Measurements from ENCODE around the gene ROR2. TPM values are rescaled to one million over a fixed set of nuclear protein-coding genes. Genes with fewer than 3 reads are reported as not detected.

ROR2 gene
- total RNA-seq, 8 experiments from 2014 or later: 0.32 to 26.3 (median 7.4) TPM

GRCh38 chr9:91905237-91905650 is 44.8 kb downstream of the ROR2 start:
- in situ Hi-C loops (cut with MboI; ENCODE audit: low pct_unique_long_range_greater_than_20kb in 2 of 9, low sequenced_read_pairs in 9 of 9, unreplicated experiment in 9 of 9): loop anchor here in 1 of 9 experiments (25.0 kb wide), 1 partner anchor 107 kb away; no protein-coding TSS in a partner anchor
- peaks cover 15 to 19% of the 10 kb centered on the region in 2 donors for H3K4me1 ChIP-seq (replicated peaks in 1 of 2)
- no peak overlapping the region for H3K27ac ChIP-seq
- WGBS, 10 experiments: 80 to 100% (median 80%) methylated on average over 1 of the region's 1 CpG; no CpG with 5 or more reads in 7 of the 10 experiments
- H3K4me3 ChIP-seq: no peak overlapping the region
- ATAC-seq (replicated peaks in 6 of 8): no peak

GRCh38 chr9:91904588-91905236 is 45.3 kb downstream of the ROR2 start:
- Histone ChIP-seq H3K27ac (no peak overlapping the region), H3K4me1 (replicated peaks in 1 of 2) (peaks cover 19 to 24% of the 10 kb centered on the region in 2 donors), H3K4me3 (no peak overlapping the region)
- 88 to 100% (median 97%) methylated on average over 2 to 6 of the region's 10 CpGs; no CpG with 5 or more reads in 5 of the 10 experiments for WGBS, 10 experiments
- in situ Hi-C loops (cut with MboI; ENCODE audit: low pct_unique_long_range_greater_than_20kb in 2 of 9, low sequenced_read_pairs in 9 of 9, unreplicated experiment in 9 of 9): loop anchor here in 1 of 9 experiments (25.0 kb wide), 1 partner anchor 108 kb away; no protein-coding TSS in a partner anchor
- no peak for ATAC-seq (replicated peaks in 6 of 8)

- no peak for ATAC-seq (replicated peaks in 6 of 8)
- Histone ChIP-seq H3K27ac (no peak overlapping the region), H3K4me1 (replicated peaks in 1 of 2) (peaks cover 33 to 38% of the 10 kb centered on the region in 2 donors), H3K4me3 (no peak overlapping the region)
- WGBS, 10 experiments: 38 to 100% (median 59%) methylated on average over 1 to 11 of the region's 12 CpGs; no CpG with 5 or more reads in 1 of the 10 experiments
- in situ Hi-C loops (cut with MboI; ENCODE audit: low pct_unique_long_range_greater_than_20kb in 2 of 9, low sequenced_read_pairs in 9 of 9, unreplicated experiment in 9 of 9): loop anchor here in 1 of 9 experiments (25.0 kb wide), 1 partner anchor 109 kb away; no protein-coding TSS in a partner anchor
Measured at GRCh38 chr9:91903126-91903911, 46.7 kb downstream of the ROR2 start.

DNA sequence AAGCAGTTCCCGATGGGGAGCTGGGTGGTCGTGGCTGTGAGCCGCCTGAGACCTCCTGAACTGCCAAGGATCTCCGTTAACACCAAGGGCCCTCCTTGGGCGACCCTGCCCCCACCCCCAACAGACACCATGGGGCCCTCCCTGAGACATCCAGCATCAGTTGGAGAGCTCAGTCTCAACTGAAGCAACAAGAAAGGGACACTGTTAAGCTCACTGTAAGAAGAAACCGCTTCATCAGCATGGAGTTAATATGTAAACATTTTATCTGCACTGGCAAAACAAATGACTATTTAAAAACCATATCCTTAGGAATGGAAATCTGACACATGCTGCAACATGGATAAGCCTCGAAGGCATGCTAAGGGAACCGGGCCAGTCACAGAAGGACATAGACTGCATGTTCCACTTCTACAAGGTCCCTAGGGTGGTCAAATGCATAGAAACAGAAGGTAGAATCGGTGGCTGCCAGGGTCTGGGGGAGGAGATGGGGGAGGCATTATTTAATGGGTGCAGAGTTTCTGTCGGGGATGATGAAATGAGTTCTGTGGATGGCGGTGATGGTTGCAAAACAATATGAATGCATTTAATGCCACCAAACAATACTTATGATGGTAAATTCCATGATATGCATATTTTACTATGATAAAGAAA is 47.4 kb downstream of the ROR2 start:
- H3K4me3 ChIP-seq: no peak overlapping the region
- WGBS, 10 experiments: 20 to 75% (median 59%) methylated on average over 2 to 7 of the region's 11 CpGs; no CpG with 5 or more reads in 1 of the 10 experiments
- no peak overlapping the region for H3K27ac ChIP-seq
- ATAC-seq (replicated peaks in 6 of 8): peak in 4 of 8 experiments; percentile 2 to 77 (median 18)
- in situ Hi-C loops (cut with MboI; ENCODE audit: low pct_unique_long_range_greater_than_20kb in 2 of 9, low sequenced_read_pairs in 9 of 9, unreplicated experiment in 9 of 9): loop anchor here in 1 of 9 experiments (25.0 kb wide), 1 partner anchor 110 kb away; no protein-coding TSS in a partner anchor
- H3K4me1 ChIP-seq (replicated peaks in 1 of 2): peaks cover 39 to 44% of the 10 kb centered on the region in 2 donors

GRCh38 chr9:91900797-91901177 is 49.2 kb downstream of the ROR2 start:
- peaks cover 50 to 54% of the 10 kb centered on the region in 2 donors for H3K4me1 ChIP-seq (replicated peaks in 1 of 2)
- in situ Hi-C loops (cut with MboI; ENCODE audit: low pct_unique_long_range_greater_than_20kb in 2 of 9, low sequenced_read_pairs in 9 of 9, unreplicated experiment in 9 of 9): loop anchor here in 1 of 9 experiments (25.0 kb wide), 1 partner anchor 112 kb away; no protein-coding TSS in a partner anchor
- 6 to 71% (median 54%) methylated on average over 1 to 3 of the region's 3 CpGs; no CpG with 5 or more reads in 2 of the 10 experiments for WGBS, 10 experiments

GRCh38 chr9:91900055-91900796 is 49.8 kb downstream of the ROR2 start:
- Histone ChIP-seq H3K27ac (no peak overlapping the region), H3K4me1 (replicated peaks in 1 of 2) (peaks cover 50 to 54% of the 10 kb centered on the region in 2 donors), H3K4me3 (no peak overlapping the region)
- in situ Hi-C loops (cut with MboI; ENCODE audit: low pct_unique_long_range_greater_than_20kb in 2 of 9, low sequenced_read_pairs in 9 of 9, unreplicated experiment in 9 of 9): loop anchor here in 1 of 9 experiments (25.0 kb wide), 1 partner anchor 112 kb away; no protein-coding TSS in a partner anchor
- ATAC-seq (replicated peaks in 6 of 8): peak in 2 of 8 experiments; percentile 17 to 28
- WGBS, 10 experiments: 0 to 74% (median 50%) methylated on average over 1 to 8 of the region's 32 CpGs; no CpG with 5 or more reads in 5 of the 10 experiments

More at GRCh38 chr9:91900797-91901177, 49.2 kb downstream of the ROR2 start:
- no peak for ATAC-seq (replicated peaks in 6 of 8)
- Histone ChIP-seq H3K4me3 (no peak overlapping the region), H3K27ac (no peak overlapping the region)

- ATAC-seq (replicated peaks in 6 of 8): no peak
- WGBS, 10 experiments: 76 to 100% (median 92%) methylated on average over 1 to 6 of the region's 9 CpGs; no CpG with 5 or more reads in 6 of the 10 experiments
- H3K27ac ChIP-seq: no peak overlapping the region
- H3K4me3 ChIP-seq: no peak overlapping the region
- in situ Hi-C loops (cut with MboI; ENCODE audit: low pct_unique_long_range_greater_than_20kb in 2 of 9, low sequenced_read_pairs in 9 of 9, unreplicated experiment in 9 of 9): no loop called here
- peaks cover 50 to 54% of the 10 kb centered on the region in 2 donors for H3K4me1 ChIP-seq (replicated peaks in 1 of 2)
Measured at GRCh38 chr9:91899594-91899993, 50.4 kb downstream of the ROR2 start.

DNA sequence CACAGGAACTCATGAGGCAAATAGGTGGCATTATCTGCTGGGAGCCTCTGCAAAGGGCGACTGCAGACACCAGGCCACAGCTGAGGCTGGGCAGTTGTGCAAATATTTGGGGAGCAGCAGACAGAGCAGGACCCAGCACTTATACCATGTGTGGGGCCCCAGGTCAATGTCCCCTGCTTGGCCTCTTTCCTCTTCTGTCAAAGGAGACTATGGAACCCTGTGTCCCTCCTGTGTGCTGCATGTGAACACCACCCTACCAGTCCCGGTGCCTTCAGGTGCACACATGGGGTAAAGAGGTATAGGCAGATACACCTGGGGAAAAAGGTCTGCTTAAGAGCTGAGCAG is 50.8 kb downstream of the ROR2 start:
- in situ Hi-C loops (cut with MboI; ENCODE audit: low pct_unique_long_range_greater_than_20kb in 2 of 9, low sequenced_read_pairs in 9 of 9, unreplicated experiment in 9 of 9): no loop called here
- ATAC-seq (replicated peaks in 6 of 8): no peak
- peaks cover 50 to 54% of the 10 kb centered on the region in 2 donors for H3K4me1 ChIP-seq (replicated peaks in 1 of 2)
- no peak overlapping the region for H3K27ac ChIP-seq
- 60 to 100% (median 93%) methylated on average over 1 of the region's 2 CpGs; no CpG with 5 or more reads in 6 of the 10 experiments for WGBS, 10 experiments
- H3K4me3 ChIP-seq: no peak overlapping the region

DNA sequence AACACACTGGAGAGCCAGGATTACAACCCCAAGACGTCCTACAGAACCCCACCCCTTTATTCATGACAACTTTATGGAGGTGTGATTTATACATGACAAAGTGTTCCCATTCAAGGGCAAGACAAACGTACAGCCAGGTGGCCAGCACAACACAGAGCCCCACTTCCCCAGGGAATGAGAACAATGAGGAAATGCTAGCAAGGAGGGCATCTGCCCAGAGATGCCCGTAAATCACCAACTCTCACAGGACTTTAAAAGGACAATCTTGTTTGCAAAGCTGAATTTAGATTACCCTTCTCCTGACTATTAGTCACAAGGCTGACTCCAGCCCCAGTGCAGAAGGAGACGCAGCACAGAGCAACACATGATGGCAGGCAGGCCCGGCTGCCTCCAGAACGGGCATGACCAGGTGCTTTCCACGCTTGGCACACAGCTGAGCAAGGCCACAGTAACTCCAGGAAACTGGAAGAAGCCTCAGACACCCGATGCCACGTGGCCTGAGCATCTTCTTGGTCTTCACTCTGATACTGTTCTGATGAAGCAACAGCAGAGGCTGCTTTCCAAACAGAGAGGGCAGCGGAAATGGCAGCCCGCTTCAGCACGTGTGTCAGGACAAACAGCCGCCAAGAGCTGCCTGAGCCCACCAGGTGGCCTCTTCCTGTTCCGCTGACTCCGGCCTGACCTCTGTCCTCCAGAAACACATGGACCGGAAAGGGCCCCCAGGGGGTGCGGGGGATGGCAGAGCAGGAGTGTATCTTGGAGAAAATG is 51.4 kb downstream of the ROR2 start:
- H3K27ac ChIP-seq: peak overlapping the region in 1 of 2 donors; percentile 7
- peak; percentile 44 to 86 (median 76) for ATAC-seq (replicated peaks in 6 of 8)
- in situ Hi-C loops (cut with MboI; ENCODE audit: low pct_unique_long_range_greater_than_20kb in 2 of 9, low sequenced_read_pairs in 9 of 9, unreplicated experiment in 9 of 9): no loop called here

DNA sequence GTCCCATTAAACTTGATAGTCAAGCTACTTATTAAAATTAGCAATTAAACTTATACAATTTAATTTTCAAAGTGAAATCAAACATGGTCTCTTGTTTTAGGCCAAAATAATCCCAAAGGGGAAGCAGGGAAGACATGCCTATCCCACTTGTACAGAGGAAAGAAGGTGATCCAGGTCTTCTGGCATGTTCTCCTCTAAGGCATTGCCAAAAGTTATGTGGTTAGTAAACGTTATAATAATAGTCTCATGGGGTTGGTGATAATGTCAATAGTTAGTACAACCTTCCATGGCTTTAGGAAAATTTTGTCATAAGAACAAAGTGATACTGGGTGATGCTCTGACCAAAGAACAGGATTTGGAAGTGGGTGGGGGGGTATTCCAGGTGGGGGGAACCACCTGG is 52.8 kb downstream of the ROR2 start:
- Histone ChIP-seq H3K27ac (no peak overlapping the region), H3K4me3 (no peak overlapping the region), H3K4me1 (replicated peaks in 1 of 2) (peaks cover 44 to 46% of the 10 kb centered on the region in 2 donors)
- 17 to 100% (median 76%) methylated on average over 1 of the region's 1 CpG; no CpG with 5 or more reads in 6 of the 10 experiments for WGBS, 10 experiments
- ATAC-seq (replicated peaks in 6 of 8): no peak
- in situ Hi-C loops (cut with MboI; ENCODE audit: low pct_unique_long_range_greater_than_20kb in 2 of 9, low sequenced_read_pairs in 9 of 9, unreplicated experiment in 9 of 9): no loop called here

More for the DNA sequence above, 51.4 kb downstream of the ROR2 start:
- WGBS, 10 experiments: 10 to 66% (median 30%) methylated on average over 2 to 5 of the region's 17 CpGs; no CpG with 5 or more reads in 2 of the 10 experiments
- Histone ChIP-seq H3K4me1 (replicated peaks in 1 of 2) (peaks cover 50 to 54% of the 10 kb centered on the region in 2 donors), H3K4me3 (no peak overlapping the region)

GRCh38 chr9:91896513-91897121 is 53.4 kb downstream of the ROR2 start:
- in situ Hi-C loops (cut with MboI; ENCODE audit: low pct_unique_long_range_greater_than_20kb in 2 of 9, low sequenced_read_pairs in 9 of 9, unreplicated experiment in 9 of 9): no loop called here
- WGBS, 10 experiments: 0 to 88% (median 33%) methylated on average over 2 to 10 of the region's 11 CpGs; no CpG with 5 or more reads in 3 of the 10 experiments

More at GRCh38 chr9:91896513-91897121, 53.4 kb downstream of the ROR2 start:
- ATAC-seq (replicated peaks in 6 of 8): peak; percentile 18 to 82 (median 66)
- Histone ChIP-seq H3K4me1 (replicated peaks in 1 of 2) (peaks cover 43 to 46% of the 10 kb centered on the region in 2 donors), H3K4me3 (no peak overlapping the region), H3K27ac (no peak overlapping the region)
